ENCODE data around the gene NOTCH4.
A peak's percentile ranks its signal among the peaks of the same experiment; 100 is the strongest.
"Not testable (repeated sequence)": the region's sequence is repeated elsewhere in the genome, so short reads cannot be mapped to it uniquely, and the experiment has no call there.

The NOTCH4 gene

GRCh38 chr6:32195652-32195901, 28.3 kb downstream of the NOTCH4 start:
- WGBS (ENCODE audit: insufficient coverage) = 0% methylated on average over 25 of the region's 25 CpGs
- Histone ChIP-seq H3K27ac (ENCODE audit: insufficient read depth in 1 of 2, low read depth in 1 of 2, low read length in 2 of 2, poor library complexity in 1 of 2, severe bottlenecking in 2 of 2) (peak overlapping the region; percentile 98 to 99), H3K4me1 (ENCODE audit: control extremely low read depth in 1 of 4, control insufficient read depth in 4 of 4, insufficient read depth in 4 of 4, low read length in 3 of 4) (peaks cover 16 to 64% (median 61%) of the 10 kb centered on the region in 4 experiments), H3K27me3 (replicated peaks in 2 of 5; ENCODE audit: control insufficient read depth in 4 of 5, insufficient read depth in 5 of 5, low read length in 4 of 5) (no peaks in the 10 kb centered on the region), H3K9me3 (ENCODE audit: control extremely low read depth in 1 of 5, control insufficient read depth in 4 of 5, insufficient read depth in 2 of 5, low read depth in 1 of 5, low read length in 4 of 5) (no peaks in the 10 kb centered on the region), H3K4me3 (ENCODE audit: control insufficient read depth in 1 of 7, extremely low read depth in 1 of 7, insufficient read depth in 4 of 7, low read depth in 2 of 7, low read length in 6 of 7) (peak overlapping the region in 6 of 7 experiments; percentile 84 to 98 (median 96)), H3K36me3 (ENCODE audit: control insufficient read depth in 4 of 4, insufficient read depth in 4 of 4, low read length in 3 of 4) (no peaks in the 10 kb centered on the region)
- DNase-seq = peak; percentile 100
- CTCF ChIA-PET = interaction anchor here (0.7 to 2.9 kb wide), 15 partner anchors 13 to 79 kb away, joined by 3 to 13 read pairs (median 3); partner anchors contain the start of gene FKBPL
- POLR2A ChIA-PET = interaction anchor here (0.5 to 1.6 kb wide), 4 partner anchors 14 to 494 kb away, joined by 3 to 6 read pairs (median 4); partner anchors contain the start of genes AGPAT1 and ATF6B

- Histone ChIP-seq H3K9me3 (ENCODE audit: control extremely low read depth in 1 of 5, control insufficient read depth in 4 of 5, insufficient read depth in 2 of 5, low read depth in 1 of 5, low read length in 4 of 5) (no peaks in the 10 kb centered on the region), H3K27ac (ENCODE audit: insufficient read depth in 1 of 2, low read depth in 1 of 2, low read length in 2 of 2, poor library complexity in 1 of 2, severe bottlenecking in 2 of 2) (peak overlapping the region; percentile 58 to 79), H3K36me3 (ENCODE audit: control insufficient read depth in 4 of 4, insufficient read depth in 4 of 4, low read length in 3 of 4) (no peaks in the 10 kb centered on the region), H3K27me3 (replicated peaks in 2 of 5; ENCODE audit: control insufficient read depth in 4 of 5, insufficient read depth in 5 of 5, low read length in 4 of 5) (no peaks in the 10 kb centered on the region), H3K4me3 (ENCODE audit: control insufficient read depth in 1 of 7, extremely low read depth in 1 of 7, insufficient read depth in 4 of 7, low read depth in 2 of 7, low read length in 6 of 7) (peak overlapping the region in 6 of 7 experiments; percentile 66 to 96 (median 78)), H3K4me1 (ENCODE audit: control extremely low read depth in 1 of 4, control insufficient read depth in 4 of 4, insufficient read depth in 4 of 4, low read length in 3 of 4) (peaks cover 16 to 69% (median 64%) of the 10 kb centered on the region in 4 experiments)
- 0% methylated on average over 12 of the region's 15 CpGs for WGBS (ENCODE audit: insufficient coverage)
- POLR2A ChIA-PET = interaction anchor here (1.1 to 1.6 kb wide), 3 partner anchors 14 to 67 kb away, joined by 3 to 6 read pairs (median 6); partner anchors contain the start of genes AGPAT1 and ATF6B
- peak; percentile 78 to 85 (median 84) for DNase-seq
- CTCF ChIA-PET = interaction anchor here (0.7 to 2.9 kb wide), 15 partner anchors 12 to 78 kb away, joined by 3 to 13 read pairs (median 4); partner anchors contain the start of gene FKBPL
Observed at GRCh38 chr6:32194825-32195651, 28.8 kb downstream of the NOTCH4 start.

GRCh38 chr6:32194388-32194787, 29.5 kb downstream of the NOTCH4 start:
- CTCF ChIA-PET = interaction anchor here (0.7 to 2.0 kb wide), 5 partner anchors 12 to 78 kb away, joined by 3 to 13 read pairs (median 6); partner anchors contain the start of gene FKBPL
- H3K4me1 ChIP-seq (ENCODE audit: control extremely low read depth in 1 of 4, control insufficient read depth in 4 of 4, insufficient read depth in 4 of 4, low read length in 3 of 4) = peaks cover 16 to 69% (median 64%) of the 10 kb centered on the region in 4 experiments
- peak overlapping the region in 1 of 2 experiments; percentile 27 for H3K27ac ChIP-seq (ENCODE audit: insufficient read depth in 1 of 2, low read depth in 1 of 2, low read length in 2 of 2, poor library complexity in 1 of 2, severe bottlenecking in 2 of 2)
- H3K36me3 ChIP-seq (ENCODE audit: control insufficient read depth in 4 of 4, insufficient read depth in 4 of 4, low read length in 3 of 4) = no peaks in the 10 kb centered on the region
- POLR2A ChIA-PET = interaction anchor here (1.6 kb wide), 1 partner anchor 66 kb away, joined by 6 read pairs; the partner anchor contains the start of gene ATF6B
- peak overlapping the region in 3 of 7 experiments; percentile 82 to 85 (median 82) for H3K4me3 ChIP-seq (ENCODE audit: control insufficient read depth in 1 of 7, extremely low read depth in 1 of 7, insufficient read depth in 4 of 7, low read depth in 2 of 7, low read length in 6 of 7)
- no peak for DNase-seq
- H3K27me3 ChIP-seq (replicated peaks in 2 of 5; ENCODE audit: control insufficient read depth in 4 of 5, insufficient read depth in 5 of 5, low read length in 4 of 5) = no peaks in the 10 kb centered on the region
- no peaks in the 10 kb centered on the region for H3K9me3 ChIP-seq (ENCODE audit: control extremely low read depth in 1 of 5, control insufficient read depth in 4 of 5, insufficient read depth in 2 of 5, low read depth in 1 of 5, low read length in 4 of 5)
- 100% methylated on average over 4 of the region's 4 CpGs for WGBS (ENCODE audit: insufficient coverage)

- peak overlapping the region; percentile 45 to 89 (median 76) for H3K4me3 ChIP-seq (ENCODE audit: control insufficient read depth in 1 of 7, extremely low read depth in 1 of 7, insufficient read depth in 4 of 7, low read depth in 2 of 7, low read length in 6 of 7)
- H3K27ac ChIP-seq (ENCODE audit: insufficient read depth in 1 of 2, low read depth in 1 of 2, low read length in 2 of 2, poor library complexity in 1 of 2, severe bottlenecking in 2 of 2) = peak overlapping the region; percentile 87 to 93
- H3K4me1 ChIP-seq (ENCODE audit: control extremely low read depth in 1 of 4, control insufficient read depth in 4 of 4, insufficient read depth in 4 of 4, low read length in 3 of 4) = peaks cover 19 to 80% (median 76%) of the 10 kb centered on the region in 4 experiments
- H3K27me3 ChIP-seq (replicated peaks in 2 of 5; ENCODE audit: control insufficient read depth in 4 of 5, insufficient read depth in 5 of 5, low read length in 4 of 5); DNase-seq; H3K36me3 ChIP-seq (ENCODE audit: control insufficient read depth in 4 of 4, insufficient read depth in 4 of 4, low read length in 3 of 4); H3K9me3 ChIP-seq (ENCODE audit: control extremely low read depth in 1 of 5, control insufficient read depth in 4 of 5, insufficient read depth in 2 of 5, low read depth in 1 of 5, low read length in 4 of 5): not testable (repeated sequence)
- WGBS (ENCODE audit: insufficient coverage) = 75% methylated on average over 9 of the region's 13 CpGs
- CTCF ChIA-PET = interaction anchor here (0.6 to 2.0 kb wide), 9 partner anchors 11 to 1335 kb away, joined by 3 to 7 read pairs (median 5); no protein-coding TSS in a partner anchor
- POLR2A ChIA-PET = interaction anchor here (0.8 to 1.3 kb wide), 4 partner anchors 14 to 65 kb away, joined by 3 to 5 read pairs (median 4); partner anchors contain the start of genes ATF6B and RNF5
Observed at GRCh38 chr6:32193096-32193495, 30.8 kb downstream of the NOTCH4 start.

GRCh38 chr6:32192608-32193039, 31.2 kb downstream of the NOTCH4 start, which contains the start of gene GPSM3:
Gene GPSM3, minus strand, starts transcription at chr6:32192643. Its CDS starts 130 bp downstream, at chr6:32192513.
- DNase-seq = peak; percentile 58 to 68 (median 65)
- POLR2A ChIA-PET = interaction anchor here (0.5 to 1.3 kb wide), 5 partner anchors 13 to 384 kb away, joined by 3 to 5 read pairs (median 3); partner anchors contain the start of genes ATF6B and RNF5

GRCh38 chr6:32191696-32192607, 31.9 kb downstream of the NOTCH4 start:
- Histone ChIP-seq H3K4me3 (ENCODE audit: control insufficient read depth in 1 of 7, extremely low read depth in 1 of 7, insufficient read depth in 4 of 7, low read depth in 2 of 7, low read length in 6 of 7) (peak overlapping the region; percentile 45 to 89 (median 76)), H3K27ac (ENCODE audit: insufficient read depth in 1 of 2, low read depth in 1 of 2, low read length in 2 of 2, poor library complexity in 1 of 2, severe bottlenecking in 2 of 2) (peak overlapping the region; percentile 87 to 93), H3K27me3 (replicated peaks in 2 of 5; ENCODE audit: control insufficient read depth in 4 of 5, insufficient read depth in 5 of 5, low read length in 4 of 5) (no peaks in the 10 kb centered on the region), H3K4me1 (ENCODE audit: control extremely low read depth in 1 of 4, control insufficient read depth in 4 of 4, insufficient read depth in 4 of 4, low read length in 3 of 4) (peaks cover 20 to 84% (median 82%) of the 10 kb centered on the region in 4 experiments), H3K9me3 (ENCODE audit: control extremely low read depth in 1 of 5, control insufficient read depth in 4 of 5, insufficient read depth in 2 of 5, low read depth in 1 of 5, low read length in 4 of 5) (no peaks in the 10 kb centered on the region), H3K36me3 (ENCODE audit: control insufficient read depth in 4 of 4, insufficient read depth in 4 of 4, low read length in 3 of 4) (peaks cover 0 to 18% (median 6%) of the 10 kb centered on the region in 4 experiments)
- ChIA-PET POLR2A (interaction anchor here (0.5 to 1.3 kb wide), 5 partner anchors 9 to 385 kb away, joined by 3 to 5 read pairs (median 3); partner anchors contain the start of genes ATF6B and RNF5), CTCF (interaction anchor here (0.8 to 2.0 kb wide), 12 partner anchors 9 to 75 kb away, joined by 3 to 7 read pairs (median 5); no protein-coding TSS in a partner anchor)
- WGBS (ENCODE audit: insufficient coverage) = 34% methylated on average over 13 of the region's 15 CpGs
- DNase-seq = no peak

More at GRCh38 chr6:32192608-32193039, 31.2 kb downstream of the NOTCH4 start, which contains the start of gene GPSM3:
- CTCF ChIA-PET = interaction anchor here (0.8 to 2.0 kb wide), 9 partner anchors 10 to 75 kb away, joined by 3 to 7 read pairs (median 5); no protein-coding TSS in a partner anchor
- H3K27ac ChIP-seq (ENCODE audit: insufficient read depth in 1 of 2, low read depth in 1 of 2, low read length in 2 of 2, poor library complexity in 1 of 2, severe bottlenecking in 2 of 2) = peak within 1 kb of the TSS; percentile 87 to 93
- H3K27me3 ChIP-seq (replicated peaks in 2 of 5; ENCODE audit: control insufficient read depth in 4 of 5, insufficient read depth in 5 of 5, low read length in 4 of 5) = no peaks in the 10 kb centered on the region
- peak within 1 kb of the TSS; percentile 45 to 89 (median 76) for H3K4me3 ChIP-seq (ENCODE audit: control insufficient read depth in 1 of 7, extremely low read depth in 1 of 7, insufficient read depth in 4 of 7, low read depth in 2 of 7, low read length in 6 of 7)
- 0% methylated on average over 1 of the region's 5 CpGs for WGBS (ENCODE audit: insufficient coverage)
- no peaks in the 10 kb centered on the region for H3K9me3 ChIP-seq (ENCODE audit: control extremely low read depth in 1 of 5, control insufficient read depth in 4 of 5, insufficient read depth in 2 of 5, low read depth in 1 of 5, low read length in 4 of 5)
- H3K36me3 ChIP-seq (ENCODE audit: control insufficient read depth in 4 of 4, insufficient read depth in 4 of 4, low read length in 3 of 4) = peaks cover 0 to 12% (median 2%) of the 10 kb centered on the region in 4 experiments
- peaks cover 19 to 84% (median 80%) of the 10 kb centered on the region in 4 experiments for H3K4me1 ChIP-seq (ENCODE audit: control extremely low read depth in 1 of 4, control insufficient read depth in 4 of 4, insufficient read depth in 4 of 4, low read length in 3 of 4)
